Stimulated activated CD4-positive, alpha-beta T cell treated with anti-CD3 and anti-CD28 coated beads, Interleukin-12 subunit alpha, Interleukin-12 subunit beta, amount 100 ng/mL, for 48 hours (primary cell): ENCODE data around the gene UTP18.
"Not testable (repeated sequence)": the region's sequence is repeated elsewhere in the genome, so short reads cannot be mapped to it uniquely, and the experiment has no call there.

Experiments
- DNase-seq, 3 donors: peaks; one replicate each; pipeline ENCODE4 v3.0.0-alpha.2; 2020; ENCODE audit warnings: low read depth in 2 of 3, low spot score in 1 of 3

Gene UTP18

DNA sequence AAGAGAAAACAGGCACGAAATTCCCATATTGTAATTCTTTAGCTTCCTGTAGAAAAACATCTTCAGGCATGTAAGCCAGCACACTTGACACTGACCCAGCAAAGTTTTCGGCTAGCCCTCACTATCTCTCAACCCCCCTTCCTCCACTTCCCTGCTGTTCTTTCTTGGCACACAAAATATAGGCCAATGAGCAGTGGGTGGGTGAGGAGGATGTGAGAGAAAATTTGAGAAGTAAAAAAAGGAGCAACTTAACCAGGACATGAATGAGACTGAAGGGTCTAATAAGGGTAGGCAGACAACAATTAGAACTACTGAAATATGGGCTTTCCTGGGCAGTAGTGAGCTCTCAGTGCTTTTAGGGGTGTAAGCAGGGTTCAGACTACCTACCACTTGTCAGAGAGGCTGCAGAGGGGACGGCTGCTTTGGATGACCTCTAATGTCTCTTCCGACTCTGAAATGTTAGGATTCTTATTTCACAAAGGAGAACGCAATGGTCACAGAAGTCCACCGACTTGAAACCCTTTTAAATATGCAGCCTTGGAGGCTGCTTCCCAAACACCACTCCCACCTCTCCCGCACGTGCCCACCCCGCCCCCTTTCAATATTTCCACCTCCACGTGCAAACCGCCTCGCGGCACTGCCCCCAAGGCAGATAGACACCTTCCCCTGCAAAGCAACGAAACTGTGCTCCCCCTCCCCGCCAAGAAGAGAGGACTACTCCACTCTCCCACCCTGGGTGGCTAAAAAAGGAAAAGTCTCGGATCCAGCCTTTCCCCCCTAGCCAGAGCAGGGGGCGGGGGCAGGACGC, 1.4 kb upstream of the UTP18 start:
- no peak for DNase-seq

DNA sequence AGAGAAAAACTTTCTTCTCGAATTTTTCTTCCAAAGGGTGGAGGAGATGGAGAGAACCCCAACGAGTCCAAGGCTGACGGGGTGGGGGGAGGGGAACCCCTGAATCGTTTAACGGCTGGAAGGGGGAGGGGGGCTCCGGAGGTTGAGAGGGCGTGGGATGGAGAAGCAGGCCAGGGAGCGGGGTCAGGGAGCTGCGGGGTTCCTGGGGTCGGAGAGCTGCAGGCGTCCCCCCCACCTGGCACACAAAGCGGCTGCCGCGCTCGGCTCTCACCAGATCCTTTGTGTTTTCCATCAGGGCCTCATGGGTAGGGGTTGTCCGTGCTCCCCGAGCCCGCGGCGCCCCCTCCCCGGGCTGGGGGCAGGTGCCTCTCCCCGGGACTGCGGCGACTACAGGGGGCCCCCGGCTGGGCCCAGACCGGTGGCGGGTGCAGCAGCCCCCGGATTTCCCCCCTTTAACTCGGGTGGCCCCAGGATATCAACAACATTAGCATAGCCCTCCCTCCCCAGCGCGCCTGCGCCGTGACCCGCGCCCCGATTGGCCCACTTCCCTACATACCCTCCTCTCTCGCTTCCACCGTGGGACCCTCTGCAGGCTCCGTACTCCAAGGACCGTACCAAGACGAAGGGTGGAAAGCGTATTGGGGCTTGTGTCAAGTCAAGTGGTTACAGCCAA, 646 bp upstream of the UTP18 start, which contains the start of gene MBTD1:
TSS of gene MBTD1 (minus strand) at position 486 of the 673 bp plus-strand sequence. CDS start 34,888 bp downstream, outside the sequence.
- DNase-seq, result peak; percentile 89 to 91 (median 90)

DNA sequence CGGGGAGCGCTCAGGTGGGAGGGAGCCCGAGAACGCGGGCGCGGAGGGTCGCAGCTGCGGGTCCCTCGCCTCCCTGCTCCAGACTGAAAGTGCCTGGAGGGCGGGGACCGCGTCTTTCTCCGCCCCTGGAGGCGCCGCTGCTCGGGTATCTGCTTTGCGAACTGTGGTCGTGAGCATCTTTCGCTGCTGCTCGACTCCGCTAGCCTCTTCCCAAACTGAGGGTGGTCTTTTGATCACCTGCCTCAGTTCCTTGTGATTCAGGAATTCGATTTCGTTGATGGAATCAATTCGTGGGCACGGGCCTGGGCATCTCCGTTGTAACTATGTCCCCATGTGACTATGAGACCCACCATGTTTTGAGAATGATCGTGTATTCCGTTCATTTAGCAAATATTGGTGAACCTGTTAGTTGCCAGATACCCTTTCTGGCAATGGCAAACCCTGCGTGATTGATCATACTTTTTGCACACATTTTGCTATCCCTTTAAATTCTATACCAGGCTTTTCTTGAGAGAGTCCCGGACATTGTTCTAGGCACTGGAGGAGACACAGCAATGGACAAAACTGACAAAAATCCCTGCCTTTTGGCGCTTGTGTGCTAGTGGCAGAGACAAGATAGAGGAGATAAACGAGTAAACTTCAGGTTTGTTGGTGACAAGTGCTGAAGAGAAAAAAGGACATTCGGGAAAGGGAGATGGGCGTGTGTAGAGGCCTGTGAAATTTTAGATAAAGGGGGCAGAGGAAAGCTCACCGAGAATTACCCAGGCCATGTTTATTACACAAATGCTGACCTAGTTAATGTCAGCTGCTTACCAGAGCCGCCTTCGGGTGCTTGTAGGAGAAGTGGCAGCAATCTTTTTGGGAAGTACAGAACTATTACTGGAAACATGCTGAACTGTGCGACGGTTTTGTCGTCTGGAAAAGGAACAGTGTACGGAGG, 948 bp downstream of the UTP18 start:
- DNase-seq, result no peak

DNA sequence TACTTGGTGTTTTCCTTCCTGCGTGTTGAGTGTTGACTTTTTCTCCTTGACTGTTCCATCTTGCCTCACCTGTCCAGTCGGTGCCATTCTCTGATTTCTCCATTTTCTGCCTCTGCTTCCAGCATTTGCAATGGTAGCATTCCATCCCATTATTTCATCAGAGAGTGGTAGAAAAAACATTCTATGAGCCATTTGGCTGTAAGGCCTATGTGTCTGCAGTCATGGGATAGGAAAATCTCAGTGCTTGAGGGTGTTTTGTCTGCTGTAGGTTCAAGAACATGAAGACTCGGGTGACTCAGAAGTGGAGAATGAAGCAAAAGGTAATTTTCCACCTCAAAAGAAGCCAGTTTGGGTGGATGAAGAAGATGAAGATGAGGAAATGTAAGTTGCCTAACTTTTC, 2.7 kb downstream of the UTP18 start:
- DNase-seq, result no peak

DNA sequence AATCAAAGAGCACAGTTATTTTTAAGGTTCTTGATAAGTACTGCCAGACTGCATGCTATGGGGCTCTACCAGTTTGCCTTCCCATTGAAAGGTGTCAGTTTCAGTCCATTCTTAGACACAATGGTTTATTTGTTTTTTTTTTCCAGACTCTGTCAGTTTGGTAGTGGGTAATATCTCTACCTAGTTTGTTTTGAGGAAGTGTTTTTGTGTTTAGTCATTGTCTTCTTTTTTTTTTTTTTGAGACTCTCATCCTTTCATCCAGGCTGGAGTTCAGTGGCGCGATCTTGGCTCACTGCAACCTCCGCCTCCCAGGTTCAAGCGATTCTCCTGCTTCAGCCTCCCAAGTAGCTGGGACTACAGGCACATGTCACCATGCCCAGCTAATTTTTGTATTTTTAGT, 4.1 kb downstream of the UTP18 start:
- DNase-seq, result not testable (repeated sequence)

DNA sequence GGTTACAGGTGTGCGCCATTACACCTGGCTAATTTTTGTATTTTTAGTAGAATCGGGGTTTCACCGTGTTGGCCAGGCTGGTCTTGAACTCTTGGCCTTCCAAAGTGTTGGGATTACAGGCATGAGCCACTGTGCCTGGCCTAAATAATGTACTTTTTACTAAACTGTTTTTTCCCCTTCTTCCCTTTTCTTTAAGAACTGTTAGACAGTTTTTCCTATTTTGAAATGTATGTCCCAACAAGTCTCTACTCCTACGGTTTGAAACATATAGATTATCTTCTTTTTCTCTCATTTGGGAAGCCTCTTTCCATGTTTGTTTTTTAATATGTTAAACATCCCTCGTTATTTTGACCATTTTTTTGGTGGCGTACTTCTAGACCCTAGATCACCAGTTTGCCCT, 9.6 kb downstream of the UTP18 start:
- DNase-seq, result no peak

DNA sequence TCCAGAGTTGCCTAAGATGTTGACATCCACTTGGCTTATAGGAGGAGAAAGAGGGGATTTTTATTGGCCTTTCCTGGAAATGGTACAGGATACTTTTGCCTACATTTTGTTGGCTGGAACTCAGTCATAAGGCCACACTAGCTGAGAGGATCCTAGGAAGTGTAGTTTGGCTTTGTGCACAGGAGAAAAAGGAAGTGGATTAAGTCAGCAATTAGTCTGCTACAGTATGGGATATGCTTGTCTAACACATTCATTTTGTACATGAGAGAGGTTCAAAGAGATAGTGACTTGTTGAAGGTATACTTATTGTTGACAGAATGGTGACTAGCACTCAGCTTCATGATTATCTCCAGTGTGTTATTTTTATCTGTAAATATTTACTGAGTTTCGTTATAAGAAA, 10.3 kb downstream of the UTP18 start:
- DNase-seq, result no peak

DNA sequence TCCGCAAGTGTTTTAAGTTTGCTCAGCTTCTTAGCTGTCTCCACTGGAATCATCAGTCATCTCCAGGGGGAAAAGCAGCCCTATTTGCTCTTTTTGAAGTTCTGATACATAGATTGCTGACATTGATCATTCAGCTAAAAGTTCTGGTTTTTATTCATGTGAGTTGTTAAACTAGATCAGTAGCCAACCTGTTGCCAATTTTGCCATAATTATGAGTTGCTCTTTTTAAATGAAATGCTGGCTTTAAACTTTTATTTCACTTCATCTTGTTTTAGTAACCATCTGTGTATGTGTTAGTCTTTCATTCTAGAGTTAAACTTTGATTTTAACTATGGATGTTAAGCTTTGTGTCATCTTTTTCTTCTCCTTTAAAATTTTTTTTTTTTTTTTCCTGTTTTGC, 12.5 kb downstream of the UTP18 start:
- no peak for DNase-seq

DNA sequence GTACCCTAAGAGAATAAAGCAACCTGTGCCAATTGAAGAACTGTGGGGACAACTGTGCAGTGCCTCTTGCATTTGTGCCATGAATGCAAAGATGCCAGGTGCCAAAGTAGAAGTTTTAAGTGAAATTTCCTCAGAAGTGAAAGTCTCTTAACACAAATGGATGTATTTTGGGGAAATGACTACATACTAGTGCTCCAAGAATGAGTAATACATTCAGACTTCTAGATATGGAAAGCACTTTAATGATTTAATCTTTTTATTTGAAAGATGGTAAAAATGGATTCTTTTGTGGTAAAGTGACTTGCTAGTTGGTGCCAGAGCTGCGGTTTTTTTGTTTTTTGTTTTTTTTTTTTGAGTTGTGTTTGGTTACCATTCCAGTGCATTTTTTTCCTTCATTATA, 15.0 kb downstream of the UTP18 start:
- no peak for DNase-seq

DNA sequence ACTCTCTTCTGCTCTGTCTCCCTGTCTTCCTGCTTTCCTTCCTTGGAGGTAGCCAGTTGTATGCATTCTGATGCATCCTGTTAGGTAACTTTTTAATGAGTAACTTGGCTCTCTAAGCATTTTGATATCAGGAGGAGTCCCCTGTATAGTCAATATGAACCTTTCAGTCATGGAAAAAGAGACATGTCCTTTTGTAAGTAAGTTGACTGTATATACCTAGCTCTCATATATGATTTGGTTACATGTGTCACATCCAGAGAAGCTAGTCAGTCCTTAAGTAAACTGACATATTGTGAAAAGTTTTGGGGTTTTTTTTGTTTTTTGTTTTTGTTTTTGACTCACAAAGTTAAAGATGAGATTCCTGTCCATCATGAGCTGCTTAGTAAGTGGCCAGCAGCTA, 18.8 kb downstream of the UTP18 start:
- no peak for DNase-seq

DNA sequence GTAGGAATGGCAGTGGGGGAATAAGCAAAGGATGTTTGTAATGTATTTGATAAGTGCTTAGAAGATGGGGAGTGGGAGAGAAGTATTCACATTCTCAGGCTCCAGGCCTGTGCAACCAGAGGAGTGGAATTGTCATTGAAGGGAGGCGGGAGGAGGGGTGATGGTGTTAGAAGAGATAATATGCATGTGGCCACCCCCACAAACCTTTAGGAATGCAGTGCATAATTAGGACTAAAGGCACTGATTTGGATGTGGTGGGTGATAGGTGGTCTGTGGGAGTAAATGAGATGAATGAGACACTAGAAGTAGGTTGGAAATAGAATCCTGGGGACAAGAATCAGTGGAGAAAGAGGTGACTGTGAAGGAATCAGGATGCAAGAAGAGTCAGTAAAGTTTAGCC, 27.1 kb downstream of the UTP18 start:
- no peak for DNase-seq

DNA sequence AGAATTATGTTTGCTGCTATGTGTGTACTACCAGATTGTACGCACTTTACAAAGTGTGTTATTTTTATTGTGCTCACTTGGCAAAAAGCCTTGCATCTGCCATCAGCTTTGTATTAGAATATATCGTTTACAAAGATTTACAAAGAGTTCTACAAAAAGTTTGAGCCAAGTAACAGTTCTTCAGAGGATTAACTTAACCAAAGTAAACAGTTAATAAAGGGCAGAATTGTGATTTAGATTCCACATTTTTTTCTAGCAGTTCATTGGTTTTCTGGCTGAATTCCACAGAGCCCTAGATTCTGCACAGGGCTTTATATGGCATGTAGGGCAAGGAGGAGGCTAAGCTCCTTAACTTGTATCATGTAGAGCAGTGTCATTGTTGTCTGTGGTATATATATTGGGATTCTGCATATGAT, 29.4 kb downstream of the UTP18 start:
- no peak for DNase-seq

DNA sequence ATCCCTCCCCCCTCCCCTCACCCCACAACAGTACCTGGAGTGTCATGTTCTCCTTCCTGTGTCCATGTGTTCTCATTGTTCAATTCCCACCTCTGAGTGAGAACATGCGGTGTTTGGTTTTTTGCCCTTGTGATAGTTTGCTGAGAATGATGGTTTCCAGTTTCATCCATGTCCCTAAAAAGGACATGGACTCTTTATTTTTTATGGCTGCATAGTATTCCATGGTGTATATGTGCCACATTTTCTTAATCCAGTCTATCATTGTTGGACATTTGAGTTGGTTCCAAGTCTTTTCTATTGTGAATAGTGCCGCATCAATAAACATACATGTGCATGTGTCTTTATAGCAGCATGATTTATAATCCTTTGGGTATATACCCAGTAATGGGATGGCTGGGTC, 34.0 kb downstream of the UTP18 start:
- DNase-seq, result not testable (repeated sequence)

DNA sequence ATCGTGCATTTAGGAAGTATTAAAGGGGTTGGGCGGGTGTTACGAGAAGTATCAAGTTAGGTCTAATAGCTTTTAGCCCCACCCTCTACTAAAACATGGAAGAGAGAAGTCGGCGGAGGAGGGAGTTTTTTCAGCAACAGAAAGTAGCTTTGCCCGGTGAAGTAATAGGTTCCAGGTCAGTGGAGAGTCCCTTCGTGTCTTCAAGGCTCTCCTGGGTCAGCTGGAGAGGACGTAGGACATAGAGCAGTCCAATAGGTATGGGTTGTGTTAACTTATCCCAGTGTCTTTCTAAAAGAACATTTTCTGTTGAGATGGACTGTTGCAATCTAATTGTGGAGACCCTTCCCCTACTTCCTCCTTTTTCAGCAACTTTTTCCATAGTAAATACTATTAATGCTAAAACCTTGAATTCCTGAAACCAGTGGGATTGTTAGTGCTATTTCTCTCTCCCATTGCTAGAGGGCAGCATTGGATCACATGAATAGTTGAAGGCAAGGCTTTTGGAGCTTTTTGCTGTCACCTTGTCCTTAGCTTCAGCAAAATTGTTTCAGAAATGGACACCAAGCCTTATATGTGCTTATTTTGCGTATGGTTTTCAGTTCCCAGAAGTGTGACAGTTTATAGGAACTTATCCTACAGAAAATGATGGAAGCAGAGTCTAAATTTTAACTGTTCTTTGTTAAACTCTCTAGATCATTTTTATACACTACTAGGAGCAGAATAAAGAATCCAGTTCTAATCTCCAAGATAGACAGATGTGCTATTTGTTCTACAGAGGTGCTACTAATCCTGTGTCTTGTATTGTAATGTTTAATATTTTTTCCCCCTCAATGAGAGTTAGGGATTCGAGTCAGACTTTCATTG, 38.4 kb downstream of the UTP18 start:
- DNase-seq, result no peak

DNA sequence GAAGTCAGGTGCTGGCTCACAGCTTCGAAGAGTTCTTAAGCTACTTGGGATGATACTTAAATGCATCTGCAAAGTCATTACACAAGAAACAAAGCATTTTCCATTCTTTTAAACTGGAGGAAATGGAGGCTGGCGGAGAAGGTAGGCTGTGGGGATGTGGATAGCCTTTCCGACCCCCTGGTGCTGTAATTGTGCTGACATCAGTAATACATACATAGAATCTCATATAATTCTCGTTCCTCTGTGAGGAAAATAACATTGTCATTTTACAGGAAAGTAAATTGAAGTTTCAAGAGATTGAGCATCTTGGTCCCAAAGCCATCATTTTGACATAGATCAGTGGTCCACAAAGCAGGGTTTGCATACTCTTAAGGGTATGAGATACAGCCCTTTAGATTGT, 39.5 kb downstream of the UTP18 start:
- no peak for DNase-seq

DNA sequence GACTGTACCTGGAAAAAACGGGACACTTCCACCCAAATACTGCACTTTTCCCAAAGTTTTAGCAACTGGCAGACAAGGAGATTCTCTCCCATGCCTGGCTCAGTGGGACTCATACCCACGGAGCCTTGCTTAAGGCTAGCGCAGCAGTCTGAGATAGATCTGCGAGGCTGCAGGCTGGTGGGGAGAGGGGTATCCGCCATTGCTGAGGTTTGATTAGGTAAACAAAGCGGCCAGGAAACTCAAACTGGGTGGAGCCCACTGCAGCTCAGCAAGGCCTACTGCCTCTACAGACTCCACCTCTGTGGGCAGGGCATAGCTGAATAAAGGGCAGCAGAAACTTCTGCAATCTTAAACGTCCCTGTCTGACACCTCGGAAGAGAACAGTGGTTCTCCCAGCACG, 44.8 kb downstream of the UTP18 start:
- no peak for DNase-seq

DNA sequence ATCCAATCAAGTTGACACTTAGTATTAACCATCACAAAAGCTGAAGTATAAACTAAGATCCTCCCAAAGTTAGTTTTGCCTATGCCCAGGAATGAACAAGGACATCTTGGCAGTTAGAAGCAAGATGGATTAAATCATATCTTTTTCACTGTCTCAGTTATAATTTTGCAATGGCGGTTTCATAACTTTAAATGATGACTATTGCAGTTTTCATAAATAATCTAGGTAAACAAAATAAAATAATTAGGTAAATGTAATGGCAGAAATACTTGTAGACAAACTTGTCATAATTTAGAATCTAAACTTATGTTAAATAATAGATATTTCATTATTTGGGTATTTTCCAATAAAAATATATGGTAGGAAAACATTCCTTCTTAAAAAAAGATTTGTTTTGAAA, 51.7 kb downstream of the UTP18 start:
- not testable (repeated sequence) for DNase-seq

DNA sequence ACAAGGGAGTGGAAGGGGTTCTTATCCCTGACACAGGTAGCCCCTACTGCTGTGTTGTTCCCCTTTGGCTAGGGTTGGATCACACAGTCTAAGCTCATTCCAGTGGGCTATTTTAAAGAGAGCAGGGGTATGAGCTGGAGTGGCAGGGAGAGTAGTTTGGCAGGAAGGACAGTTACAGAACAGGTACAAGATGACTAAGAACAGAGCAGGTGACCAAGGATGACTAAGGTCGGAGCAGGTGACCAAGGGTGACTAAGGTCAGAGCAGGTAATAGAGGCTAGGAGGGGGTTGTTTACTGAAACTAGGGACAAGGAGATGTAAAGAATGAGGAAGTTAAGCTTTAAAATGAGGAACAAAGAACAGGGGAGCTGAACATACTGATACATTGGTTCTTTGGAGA, 58.8 kb downstream of the UTP18 start:
- DNase-seq, result no peak

DNA sequence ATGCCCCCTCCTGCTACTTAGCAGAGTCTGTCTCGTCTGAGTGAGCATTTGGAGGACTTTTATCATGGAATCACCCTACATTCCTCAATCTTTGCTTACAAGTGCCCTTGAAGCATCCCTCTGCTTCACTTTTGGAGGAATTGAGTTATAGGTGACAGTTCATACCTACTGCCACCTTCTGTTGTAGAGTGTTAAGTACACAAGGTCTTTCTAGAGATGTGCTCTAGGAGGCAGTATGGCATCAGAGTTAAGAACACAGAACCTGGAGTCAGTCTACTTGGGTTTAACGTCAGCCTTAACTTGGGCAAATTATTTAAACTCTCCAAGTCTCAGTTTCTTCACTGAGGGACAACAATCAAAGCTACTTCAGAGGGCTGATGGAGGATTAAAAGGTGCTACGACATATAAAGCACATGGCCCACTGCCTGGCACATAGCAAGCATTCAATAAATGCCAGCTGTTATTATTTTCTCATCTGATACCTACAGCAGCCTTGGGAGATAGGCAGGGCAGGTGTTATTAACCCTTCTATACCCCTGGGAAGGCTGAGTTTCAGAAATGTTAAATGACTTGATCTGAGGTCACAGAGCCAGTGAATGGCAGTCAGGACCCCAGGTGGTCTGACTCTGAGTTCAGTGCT, 62.2 kb downstream of the UTP18 start:
- peak in 1 of 3 donors; percentile 9 for DNase-seq

DNA sequence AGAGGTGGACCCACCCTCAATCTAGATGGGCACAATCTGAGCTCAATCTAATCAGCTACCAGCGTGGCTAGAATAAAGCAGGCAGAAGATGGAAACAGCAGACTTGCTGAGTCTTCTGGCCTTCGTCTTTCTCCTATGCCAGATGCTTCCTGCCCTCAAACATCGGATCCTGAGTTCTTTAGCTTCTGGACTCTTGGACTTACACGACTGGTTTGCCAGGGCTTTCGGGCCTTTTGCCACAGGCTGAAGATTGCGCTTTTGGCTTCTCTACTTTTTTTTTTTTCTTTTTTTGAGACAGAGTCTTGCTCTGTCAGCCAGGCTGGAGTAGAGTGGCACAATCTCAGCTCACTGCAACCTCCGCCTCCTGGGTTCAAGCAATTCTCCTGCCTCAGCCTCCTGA, 65.1 kb downstream of the UTP18 start:
- no peak for DNase-seq
